ENCODE measurements around the gene GLIS1.

The GLIS1 gene

DNA sequence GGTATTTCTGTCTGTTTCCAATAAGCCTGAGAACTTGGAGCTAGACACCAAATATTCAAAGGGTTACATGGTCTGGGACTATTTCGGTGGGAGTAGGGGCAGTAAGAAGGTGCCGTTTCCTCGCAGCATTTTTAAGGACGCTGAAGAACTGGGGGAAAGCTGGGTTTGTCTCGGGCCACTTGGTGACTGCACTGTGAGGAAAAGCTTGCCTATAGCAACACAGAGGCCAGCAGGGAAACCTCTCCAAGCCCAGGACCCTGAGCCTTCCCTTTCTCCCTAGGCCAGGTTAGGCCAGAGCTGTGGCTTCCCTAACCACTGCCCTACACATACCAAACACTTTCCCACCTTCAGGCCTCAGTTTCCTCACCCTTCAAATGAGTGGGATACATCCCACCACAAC lies 3.3 kb downstream of the GLIS1 start:
- DNase-seq (ENCODE audit: low read depth), result no peak

DNA sequence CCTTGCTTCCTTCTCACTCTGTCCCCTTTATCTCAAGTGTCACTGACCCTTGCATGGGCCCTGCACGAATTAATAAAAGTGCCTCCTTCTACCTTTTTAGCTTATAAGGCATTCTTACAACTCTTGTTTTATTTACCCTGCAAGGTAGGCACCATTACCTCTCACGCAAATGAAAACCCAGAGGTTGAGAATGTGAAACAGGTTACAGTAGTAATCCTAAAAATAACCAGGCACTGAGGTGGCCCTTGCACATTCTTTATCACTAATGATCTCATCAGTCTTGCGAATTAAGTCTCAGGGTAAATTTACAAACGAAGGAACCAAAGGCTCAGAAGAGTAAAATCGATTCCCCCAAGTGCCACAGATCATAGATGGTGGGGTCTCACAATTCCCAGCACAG lies 3.7 kb downstream of the GLIS1 start:
- DNase-seq (ENCODE audit: low read depth), result no peak

DNA sequence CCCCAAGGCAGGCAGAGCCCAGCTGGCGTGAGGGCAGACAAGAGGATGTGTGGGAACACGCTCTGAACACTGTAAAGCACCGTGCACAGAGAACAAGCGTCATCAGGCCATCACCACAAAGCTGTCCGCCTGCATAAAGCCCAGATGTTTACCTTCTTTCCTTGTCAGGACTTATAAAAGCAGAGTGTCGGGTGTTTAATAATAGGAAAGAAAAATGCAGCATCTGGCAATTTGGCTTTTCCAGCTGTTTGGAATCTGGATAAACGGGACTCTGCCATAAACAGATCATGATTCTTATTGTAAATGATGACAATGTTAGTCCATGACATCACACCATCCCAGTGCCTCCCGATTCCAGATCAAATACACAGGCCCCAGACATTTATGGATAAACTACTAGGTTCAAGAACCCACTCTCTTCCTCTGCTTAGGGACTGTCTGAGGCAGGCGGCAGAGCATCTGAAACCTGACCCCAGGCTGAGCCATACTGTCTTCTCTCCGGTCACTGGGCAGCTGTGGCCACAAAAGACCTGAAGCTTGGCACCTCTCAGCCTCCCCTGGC lies 4.2 kb downstream of the GLIS1 start:
- DNase-seq (ENCODE audit: low read depth), result no peak

DNA sequence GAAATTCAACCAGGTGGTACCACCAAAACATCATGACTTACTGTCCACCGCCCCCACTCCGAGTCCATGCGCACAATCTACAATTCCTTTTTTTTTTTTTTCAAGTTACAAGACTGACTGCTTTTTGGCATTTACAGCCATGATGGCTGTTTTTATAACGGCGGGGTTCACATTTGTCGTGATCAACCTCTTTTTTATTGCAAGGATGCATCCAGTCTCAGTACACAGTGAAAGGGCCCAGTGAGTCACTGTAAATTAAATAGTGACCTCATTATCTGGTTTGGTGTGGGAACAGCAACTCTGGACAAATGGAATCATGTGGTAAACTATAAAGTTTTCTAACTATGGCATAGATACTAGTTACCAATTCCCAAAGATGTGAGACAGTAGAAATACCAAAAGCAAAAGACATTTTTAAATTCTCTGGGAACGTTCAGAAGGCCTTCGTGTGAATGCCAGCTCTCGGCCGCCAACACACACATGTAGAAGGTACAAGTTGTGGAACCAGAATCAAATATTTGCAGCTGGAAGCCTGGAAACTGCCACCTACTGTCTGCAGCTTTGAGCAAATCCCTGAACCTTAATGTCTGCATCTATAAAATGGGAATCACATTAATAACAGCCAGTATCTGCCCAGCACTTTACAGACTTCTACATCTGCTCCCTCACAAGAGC lies 4.9 kb downstream of the GLIS1 start:
- no peak for DNase-seq (ENCODE audit: low read depth)

DNA sequence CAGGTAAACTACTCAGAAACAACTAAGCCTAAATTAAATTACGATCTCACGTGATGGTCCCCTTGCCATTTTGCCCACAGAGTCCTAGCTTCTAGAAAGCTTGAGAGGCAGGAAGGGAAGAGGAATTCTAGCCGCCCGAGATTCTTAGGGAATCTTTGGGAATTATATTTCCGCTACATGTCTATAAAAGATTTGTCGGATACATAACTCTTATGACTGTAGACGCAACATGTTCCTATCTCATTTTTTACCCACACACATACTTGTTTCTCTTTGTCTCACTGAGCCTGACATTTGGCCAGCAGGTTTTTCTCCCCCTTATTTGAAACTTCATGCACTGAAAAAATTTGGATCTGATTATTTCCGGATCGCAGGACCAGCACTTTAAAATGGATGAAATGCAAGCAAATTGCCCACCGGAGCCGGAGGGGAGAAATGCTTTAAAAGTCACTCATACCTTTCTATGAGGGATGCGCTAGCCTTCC lies 5.5 kb downstream of the GLIS1 start:
- no peak for DNase-seq (ENCODE audit: low read depth)

DNA sequence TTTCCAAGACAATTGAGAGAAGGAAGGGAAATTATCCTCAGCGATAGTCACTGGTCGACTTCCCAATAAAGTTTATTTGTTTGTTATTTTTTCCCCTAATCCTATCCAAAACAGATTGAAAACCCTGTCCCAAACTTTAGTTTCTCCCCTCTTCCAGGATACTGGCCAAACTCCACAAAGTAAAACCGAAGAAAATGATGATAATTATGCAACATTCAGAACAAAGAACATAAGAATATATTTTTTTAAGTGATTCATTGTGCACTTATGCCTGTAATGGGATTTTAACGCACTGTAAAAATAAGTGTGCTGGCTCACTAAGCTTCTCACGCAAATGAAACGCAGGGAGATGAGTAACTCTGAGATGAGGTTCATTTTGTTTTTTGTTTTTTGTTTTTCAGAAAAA lies 6.0 kb downstream of the GLIS1 start:
- DNase-seq (ENCODE audit: low read depth), result peak; percentile 67

DNA sequence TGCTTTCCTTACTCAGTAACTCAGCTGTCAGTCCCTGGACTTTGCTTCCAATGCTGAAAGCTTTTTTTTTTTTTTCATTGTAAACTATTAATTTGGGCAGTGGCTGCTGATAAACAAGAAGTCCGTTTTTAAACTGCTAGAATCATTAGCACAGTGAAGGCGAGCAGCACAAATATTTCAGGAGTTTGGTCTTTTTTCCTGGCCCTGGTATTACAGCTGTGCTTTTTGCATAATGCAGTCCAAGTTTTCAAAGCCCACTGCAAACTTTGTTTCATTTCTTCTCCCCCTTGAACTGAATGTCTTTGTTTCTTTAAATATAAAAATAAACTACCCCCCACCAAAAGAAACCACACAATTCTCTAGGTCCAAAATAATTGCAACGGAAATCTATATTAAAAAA lies 6.6 kb downstream of the GLIS1 start:
- no peak for DNase-seq (ENCODE audit: low read depth)

DNA sequence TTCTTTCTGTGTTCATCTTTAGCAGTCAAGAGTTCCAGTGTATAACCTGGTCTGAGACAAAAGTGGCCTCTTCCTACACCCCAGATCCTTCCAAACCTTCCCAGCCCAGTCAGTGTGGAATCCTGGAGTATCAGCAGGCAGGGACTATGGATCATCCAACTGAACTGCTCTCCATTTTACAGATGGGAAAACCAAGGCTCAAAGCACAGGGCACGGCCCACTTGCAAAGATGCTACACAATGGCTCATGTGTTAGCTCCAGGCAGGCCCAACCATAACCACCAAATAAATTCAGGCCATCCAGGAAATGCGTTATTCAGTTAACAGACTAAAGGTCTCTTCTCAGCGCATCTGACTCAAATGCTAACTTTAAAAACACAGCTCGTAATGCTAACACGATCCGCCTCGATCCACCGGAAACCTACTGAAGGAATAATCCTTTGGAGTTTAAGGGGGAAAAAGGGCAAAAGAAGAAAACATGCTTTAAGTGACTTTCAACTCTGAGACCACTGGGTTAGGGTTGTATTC lies 7.1 kb downstream of the GLIS1 start:
- DNase-seq (ENCODE audit: low read depth), result no peak

DNA sequence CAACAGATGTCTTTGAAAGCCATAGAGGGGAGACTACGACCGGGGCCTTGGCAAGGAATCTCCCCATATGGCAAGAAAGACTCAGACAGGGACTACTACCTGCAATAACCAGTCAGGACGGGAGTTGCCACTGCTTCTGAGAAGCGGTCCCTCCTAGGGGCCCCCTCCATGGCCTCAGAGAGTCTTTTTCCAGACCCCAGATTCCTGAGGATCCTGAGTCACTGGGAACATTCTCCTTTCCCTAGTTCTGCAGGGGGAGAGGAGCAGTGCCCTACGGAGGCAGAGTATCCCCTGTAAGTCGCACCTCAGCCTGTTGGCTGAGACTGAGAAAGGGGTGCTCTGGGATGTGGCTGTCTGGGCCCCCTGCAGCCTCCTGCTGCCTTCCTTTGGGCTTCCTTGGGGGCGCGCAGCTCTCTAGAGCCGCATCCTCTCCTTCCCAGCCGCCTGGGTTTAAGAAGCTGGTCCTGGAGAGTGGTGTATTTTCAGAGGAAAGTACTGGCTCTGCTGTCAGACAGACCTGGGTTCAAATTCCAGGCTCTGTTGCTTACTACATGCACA lies 7.8 kb downstream of the GLIS1 start:
- no peak for DNase-seq (ENCODE audit: low read depth)

DNA sequence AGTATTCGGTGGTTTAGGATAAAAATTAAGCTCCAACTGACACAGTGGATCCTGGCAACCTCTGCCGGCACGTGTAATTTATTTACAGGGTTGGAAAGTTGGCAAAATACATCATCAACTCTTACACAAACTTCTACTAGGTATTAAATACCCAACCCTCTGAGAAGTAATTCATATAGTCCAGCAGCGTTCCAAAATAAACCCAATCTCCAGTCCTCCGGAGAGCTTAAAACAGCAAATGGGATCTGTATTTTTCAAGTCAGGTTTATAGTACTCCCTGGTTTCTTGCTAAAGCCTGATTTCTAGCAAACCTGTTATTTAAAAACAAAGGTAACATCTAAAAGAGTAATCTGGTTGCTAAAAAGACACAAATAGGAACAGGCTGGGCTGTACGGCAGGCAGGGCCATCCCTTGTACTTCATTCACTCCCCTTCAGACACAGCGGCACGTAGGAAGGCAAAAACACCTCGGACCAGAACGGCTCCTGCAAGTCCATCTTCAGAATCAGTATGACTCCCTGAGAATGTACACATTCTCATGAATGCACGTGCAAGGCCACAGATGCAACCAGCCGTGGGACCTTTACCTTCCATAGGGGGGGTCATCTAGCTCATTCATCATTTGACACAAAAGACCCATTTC lies 8.6 kb downstream of the GLIS1 start:
- no peak for DNase-seq (ENCODE audit: low read depth)

DNA sequence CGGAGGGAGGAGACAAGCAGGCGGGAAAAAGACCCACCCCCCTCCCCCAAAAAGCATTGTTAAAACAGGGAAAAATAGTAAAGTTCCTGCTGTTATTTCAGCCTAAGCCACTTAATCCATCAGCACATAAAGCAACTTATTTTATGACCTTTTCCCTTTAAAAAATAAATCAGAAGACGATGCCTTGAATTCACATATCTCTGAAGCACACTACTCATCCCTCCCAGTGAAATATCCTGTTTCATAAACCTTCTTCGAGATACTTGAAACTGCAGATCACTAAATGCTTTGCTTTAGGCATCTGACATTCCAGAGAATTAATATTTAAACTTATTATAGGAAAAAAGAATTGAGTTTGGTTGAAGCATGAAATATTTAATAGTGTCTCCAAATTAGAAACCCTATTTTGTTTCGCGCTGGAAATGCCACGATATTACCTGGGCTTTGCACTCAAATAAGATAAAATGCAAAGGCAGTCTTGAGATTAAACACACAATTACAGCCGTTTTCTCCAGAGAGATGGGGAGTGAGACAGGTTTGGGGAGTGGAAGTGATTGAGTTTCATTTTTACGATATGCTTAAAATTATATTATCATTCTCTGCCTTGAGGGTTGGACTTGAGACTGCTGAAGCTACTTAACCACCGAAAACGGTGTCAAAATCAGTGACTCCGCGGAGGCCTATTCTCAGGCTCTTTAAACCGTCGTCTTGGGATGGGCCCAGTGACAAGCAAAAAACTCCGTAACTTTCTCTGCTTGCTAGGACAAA lies 9.3 kb downstream of the GLIS1 start:
- DNase-seq (ENCODE audit: low read depth), result no peak

DNA sequence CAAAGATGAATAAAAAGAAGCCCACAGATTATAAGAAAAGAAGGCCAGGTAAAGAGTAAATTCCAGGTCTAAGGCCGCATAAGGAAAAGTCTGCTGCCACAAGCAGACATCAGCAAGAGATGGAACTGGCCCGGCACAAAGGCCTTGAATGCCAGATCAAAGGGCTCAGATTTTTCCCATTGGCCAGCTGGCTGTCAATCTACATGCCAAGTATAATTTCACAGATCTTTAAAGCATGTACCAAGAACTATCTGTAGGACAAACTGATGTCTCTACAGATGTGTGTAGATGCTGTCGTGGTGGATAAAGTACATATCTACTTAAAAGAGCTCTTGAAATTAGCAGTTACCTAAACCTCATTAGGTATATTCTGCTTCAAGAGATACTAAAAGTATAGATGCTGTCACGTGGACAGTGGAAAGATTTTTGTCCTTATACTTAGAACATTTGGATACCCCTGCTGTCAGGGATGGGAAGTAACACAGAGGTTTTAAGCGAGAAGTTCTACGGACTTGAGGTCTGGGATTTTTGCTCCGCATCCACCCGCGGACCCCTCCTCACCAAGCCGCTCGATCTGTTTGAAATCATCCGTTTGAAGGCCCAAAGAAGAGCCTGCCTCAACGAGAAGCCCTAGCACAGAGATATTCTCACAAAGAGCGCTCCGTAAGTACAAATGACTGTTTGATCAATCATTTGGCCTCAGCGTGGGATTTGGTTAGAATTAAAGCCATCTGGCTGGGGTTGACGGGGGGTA lies 10.1 kb downstream of the GLIS1 start:
- DNase-seq (ENCODE audit: low read depth), result no peak

DNA sequence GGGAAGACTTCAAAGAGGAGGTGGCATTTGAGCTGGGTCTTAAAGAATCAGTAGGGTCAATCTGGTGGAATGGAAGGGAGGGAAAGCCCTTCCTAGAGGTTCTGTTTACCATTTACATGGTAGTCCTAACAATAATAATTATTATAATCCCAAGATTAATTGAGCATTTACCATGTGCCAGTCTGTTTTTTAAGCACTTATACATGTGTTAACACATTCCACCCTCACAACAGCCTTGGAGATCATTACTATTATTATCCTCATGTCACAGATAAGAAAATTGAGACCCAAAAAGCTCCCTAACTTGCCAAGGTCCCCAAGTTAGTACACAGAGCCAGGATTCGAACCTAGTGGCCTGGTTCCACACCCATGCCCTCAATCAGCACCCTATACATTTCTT lies 10.8 kb downstream of the GLIS1 start:
- no peak for DNase-seq (ENCODE audit: low read depth)

DNA sequence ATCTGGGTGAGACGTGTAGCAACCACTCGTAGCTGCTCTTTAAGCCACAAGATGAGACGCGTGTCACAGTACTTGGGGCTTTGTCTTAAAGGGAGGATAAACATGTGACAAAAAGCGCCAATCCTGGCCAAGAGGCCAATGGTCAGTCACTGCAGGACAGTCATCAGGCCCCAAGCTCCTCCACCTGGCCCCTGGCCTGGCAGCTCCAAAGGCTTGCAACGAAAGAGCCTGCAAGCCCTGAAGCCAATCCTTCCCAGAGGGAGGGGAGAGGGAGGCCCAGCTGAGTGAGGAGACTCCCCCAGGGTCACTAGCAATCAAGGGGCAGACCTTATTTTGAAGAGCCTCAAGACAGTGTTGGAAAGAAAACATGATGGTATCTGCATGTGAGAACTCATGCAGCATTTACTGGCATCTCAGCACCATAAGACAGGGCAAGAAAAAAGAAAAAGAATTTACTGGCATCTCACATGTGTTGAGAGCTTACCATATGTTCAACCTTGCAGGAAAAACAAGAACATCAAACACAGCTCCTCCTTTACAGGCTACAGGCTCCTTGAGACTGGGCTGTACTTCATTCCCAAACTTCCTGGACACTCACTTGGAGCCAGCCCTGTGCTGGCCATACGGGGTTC lies 11.4 kb downstream of the GLIS1 start:
- no peak for DNase-seq (ENCODE audit: low read depth)

DNA sequence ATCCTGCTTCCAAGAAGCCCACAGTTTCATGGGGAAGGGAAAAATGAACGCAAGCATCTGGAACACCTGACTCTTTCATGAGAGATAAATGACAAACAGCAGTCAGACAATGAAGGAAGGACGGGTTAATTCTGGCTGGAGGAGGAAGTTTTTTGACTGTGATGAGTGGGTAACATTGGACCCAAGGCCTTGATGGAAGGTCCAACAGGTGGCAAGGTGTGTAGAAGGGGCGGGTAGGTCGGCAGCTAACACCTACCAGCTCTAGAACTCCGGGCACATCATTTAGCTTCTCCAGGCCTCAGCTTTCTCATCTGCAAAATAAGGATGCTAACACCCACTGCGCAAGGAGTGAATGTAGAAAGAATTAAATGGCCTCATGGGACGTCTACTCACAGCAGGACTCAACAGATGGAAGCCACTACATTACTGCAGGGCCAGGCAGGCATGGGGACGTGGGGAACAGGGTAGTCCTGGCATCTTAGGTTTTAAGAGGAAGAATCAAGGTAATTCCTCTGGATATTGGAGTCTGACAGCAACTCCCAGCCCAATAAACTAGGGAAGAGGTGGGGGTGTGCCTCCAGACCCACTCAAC lies 12.9 kb downstream of the GLIS1 start:
- no peak for DNase-seq (ENCODE audit: low read depth)

DNA sequence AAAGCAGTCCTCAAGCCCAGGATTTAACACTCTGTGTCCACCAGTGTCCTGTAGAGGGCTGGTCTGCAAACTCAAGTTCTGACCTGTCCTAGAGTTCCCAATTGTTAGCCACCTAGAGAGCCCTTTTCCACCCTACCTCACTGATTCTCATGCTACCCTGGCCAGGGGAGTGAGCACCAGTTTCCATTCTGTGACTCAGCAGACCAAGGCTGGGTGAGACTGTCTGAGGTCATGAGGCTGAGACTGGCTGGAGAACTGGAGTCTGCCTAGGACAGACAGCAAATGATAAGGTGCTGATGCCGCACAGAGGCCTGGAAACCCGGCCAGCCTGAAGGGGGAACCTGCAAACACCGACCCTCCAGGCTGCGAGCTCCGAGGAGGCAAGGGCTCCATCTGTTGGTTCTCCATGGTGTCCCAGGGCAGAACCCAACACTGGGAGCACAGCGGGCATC lies 13.7 kb downstream of the GLIS1 start:
- no peak for DNase-seq (ENCODE audit: low read depth)

DNA sequence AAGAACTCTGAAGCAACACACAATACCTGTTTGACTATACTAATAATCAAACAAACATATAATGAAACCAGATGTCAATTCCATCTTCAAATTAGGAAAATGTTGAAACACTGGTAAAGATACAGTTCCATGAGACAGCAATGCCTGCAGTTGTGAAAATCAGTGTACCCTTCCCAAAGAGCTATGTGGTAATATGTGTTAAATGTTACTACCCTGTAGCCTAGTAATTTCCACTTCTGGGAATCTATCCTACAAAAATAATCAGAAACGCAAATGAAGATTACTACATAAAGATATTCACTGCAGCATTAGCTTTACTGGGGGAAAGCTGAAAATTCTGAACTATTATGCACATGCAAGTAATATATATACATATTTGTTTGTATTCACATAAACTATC lies 16.9 kb downstream of the GLIS1 start:
- peak; percentile 43 for DNase-seq (ENCODE audit: low read depth)

DNA sequence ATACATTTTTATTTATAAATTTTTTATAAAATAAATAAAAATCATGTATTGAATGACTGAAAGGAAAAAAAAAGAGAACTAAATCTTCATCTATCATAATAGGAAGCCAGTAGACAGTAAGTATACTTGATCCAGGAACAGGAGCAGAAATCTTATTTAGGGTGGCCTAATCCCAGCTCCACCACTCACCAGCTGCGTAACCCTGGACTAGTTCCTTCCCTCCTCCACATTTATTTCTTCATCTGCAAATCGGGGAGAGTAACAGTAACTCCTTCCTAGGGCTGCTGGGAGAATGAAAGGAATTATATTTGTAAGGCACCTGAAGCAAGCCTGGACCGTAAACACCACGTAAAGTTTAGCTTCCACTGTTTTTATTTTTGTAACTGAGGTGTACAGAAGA lies 17.9 kb downstream of the GLIS1 start:
- no peak for DNase-seq (ENCODE audit: low read depth)

DNA sequence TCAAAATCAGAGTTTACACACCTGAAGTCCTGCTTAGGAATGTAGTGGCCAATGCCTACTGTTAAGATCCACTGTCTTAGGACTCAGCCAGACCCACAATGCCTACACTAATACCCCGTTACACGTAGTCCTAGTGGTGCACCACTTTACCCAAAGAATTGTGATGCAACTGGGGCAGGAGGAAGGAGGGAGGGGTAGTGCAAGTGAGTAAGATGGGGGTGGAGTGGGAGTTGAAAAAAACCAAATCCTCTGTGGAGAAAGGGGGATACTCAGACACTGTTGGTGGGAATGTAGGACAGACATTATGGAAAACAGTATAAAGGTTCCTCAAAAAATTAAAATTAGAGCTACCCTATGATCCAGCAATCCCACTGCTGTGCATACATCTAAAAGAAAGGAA lies 19.5 kb downstream of the GLIS1 start:
- DNase-seq (ENCODE audit: low read depth), result no peak

DNA sequence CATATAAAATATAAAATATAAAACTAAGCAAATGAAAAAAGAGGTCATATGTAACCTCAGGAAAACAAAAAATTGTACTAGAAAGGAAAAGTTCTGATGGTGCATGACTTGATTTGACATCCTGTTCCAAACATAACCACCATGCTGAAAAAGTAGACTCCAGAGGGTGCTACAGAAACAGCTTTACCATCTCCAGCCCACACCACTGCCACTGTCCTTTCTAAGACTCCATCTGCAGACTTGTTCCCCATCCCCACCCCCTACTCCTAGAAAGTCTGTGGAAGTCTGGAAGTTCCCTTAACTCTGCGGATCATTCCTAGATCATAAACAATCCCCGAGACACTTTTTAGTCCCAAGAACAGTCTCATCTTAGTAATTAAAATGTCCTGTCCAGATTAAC lies 20.5 kb downstream of the GLIS1 start:
- no peak for DNase-seq (ENCODE audit: low read depth)

Data from fibroblast of the conjunctiva (primary cell).